HG03196 (cell line): ENCODE results near the gene ACAA1.
"Not testable (repeated sequence)": the region's sequence is repeated elsewhere in the genome, so short reads cannot be mapped to it uniquely, and the experiment has no call there.

Experiments used
- ATAC-seq: cut with Tn5 transposase; IDR thresholded peaks from one replicate; pipeline ENCODE4 v1.9.1; 2021; ENCODE audit not compliant: unreplicated experiment

Gene ACAA1, protein sequence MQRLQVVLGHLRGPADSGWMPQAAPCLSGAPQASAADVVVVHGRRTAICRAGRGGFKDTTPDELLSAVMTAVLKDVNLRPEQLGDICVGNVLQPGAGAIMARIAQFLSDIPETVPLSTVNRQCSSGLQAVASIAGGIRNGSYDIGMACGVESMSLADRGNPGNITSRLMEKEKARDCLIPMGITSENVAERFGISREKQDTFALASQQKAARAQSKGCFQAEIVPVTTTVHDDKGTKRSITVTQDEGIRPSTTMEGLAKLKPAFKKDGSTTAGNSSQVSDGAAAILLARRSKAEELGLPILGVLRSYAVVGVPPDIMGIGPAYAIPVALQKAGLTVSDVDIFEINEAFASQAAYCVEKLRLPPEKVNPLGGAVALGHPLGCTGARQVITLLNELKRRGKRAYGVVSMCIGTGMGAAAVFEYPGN

DNA sequence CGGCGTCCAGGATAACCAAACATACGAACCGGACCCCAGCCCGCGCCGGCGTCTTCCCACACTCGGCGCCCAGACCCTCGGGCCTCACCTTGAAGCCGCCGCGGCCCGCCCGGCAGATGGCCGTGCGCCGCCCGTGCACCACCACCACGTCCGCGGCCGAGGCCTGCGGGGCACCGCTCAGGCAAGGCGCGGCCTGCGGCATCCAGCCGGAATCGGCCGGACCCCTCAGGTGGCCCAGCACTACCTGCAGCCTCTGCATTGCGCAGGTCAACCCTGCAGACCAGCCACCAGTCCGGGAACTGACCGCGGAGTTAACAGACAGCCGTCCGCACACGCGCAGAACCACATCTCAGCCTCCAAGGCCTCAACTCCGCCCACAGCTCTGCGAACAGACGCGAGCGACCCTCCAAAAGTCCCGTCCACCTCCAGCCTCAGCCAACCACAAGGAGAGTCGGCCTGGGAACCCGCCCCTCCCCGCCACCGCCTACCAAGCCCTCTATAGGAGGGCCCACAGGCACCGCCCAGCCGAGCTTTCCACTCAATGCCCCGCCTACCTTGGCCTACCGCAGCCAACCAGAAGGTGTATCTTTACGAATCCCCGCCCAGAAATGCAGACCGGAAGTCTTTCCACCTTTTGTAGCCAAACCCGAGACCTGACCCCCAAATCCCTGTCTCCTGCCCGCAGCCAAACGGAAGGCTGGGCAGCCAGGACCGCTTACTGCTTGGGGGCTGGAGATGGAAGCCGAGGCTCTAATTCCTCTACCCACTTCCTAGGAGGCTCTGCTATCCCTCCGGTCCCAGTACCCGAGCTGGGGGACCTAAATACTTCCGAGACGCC lies at the start of gene ACAA1:
TSS of gene ACAA1 (minus strand) at position 351 of the 838 bp plus-strand sequence. CDS start at position 259, 92 bp downstream.
- ATAC-seq = peak; percentile 89

DNA sequence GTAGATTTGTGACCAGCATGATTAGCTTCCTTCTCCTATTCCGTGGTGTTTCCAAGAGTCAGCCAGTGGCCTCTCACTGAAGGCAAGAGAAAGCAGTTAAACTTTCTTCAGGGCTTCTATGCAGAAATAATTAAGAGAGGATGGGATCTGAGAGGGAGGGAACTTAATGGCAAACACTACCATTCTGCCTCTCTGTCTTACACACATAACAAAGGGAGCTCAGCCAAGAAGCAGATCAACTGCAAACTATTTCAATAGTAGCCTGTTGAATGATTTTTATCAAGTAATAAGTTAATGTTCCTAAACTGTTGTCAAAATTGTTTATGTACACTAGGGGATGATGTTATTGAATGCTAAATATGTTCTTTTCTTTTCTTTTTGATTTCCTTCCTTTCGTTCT lies 40.3 kb upstream of the ACAA1 start:
- no peak for ATAC-seq

GRCh38 chr3:38173834-38174418 lies 37.0 kb upstream of the ACAA1 start:
- ATAC-seq = no peak

- ATAC-seq = no peak
Observed at GRCh38 chr3:38171622-38172021, 34.7 kb upstream of the ACAA1 start.

DNA sequence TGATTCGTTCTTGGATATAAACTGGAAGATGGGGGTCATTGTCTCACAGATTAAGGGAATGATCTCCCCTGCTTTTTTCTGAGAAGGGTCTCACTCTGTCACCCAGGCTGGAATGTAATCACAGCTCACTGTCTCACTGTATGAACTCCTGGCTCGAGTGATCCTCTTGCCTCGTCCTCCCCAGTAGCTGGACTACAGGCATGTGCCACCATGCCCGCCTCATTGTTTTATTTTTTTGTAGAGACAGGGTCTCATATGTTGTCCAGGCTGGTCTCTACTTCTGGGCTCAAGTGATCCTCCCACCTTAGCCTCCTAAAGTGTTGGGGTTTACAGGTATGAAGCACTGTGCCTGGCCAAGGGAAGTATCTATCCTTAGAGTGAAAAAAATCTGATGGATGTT lies 33.8 kb upstream of the ACAA1 start:
- no peak for ATAC-seq

- ATAC-seq = no peak
Observed at GRCh38 chr3:38169027-38169317, 32.0 kb upstream of the ACAA1 start.

DNA sequence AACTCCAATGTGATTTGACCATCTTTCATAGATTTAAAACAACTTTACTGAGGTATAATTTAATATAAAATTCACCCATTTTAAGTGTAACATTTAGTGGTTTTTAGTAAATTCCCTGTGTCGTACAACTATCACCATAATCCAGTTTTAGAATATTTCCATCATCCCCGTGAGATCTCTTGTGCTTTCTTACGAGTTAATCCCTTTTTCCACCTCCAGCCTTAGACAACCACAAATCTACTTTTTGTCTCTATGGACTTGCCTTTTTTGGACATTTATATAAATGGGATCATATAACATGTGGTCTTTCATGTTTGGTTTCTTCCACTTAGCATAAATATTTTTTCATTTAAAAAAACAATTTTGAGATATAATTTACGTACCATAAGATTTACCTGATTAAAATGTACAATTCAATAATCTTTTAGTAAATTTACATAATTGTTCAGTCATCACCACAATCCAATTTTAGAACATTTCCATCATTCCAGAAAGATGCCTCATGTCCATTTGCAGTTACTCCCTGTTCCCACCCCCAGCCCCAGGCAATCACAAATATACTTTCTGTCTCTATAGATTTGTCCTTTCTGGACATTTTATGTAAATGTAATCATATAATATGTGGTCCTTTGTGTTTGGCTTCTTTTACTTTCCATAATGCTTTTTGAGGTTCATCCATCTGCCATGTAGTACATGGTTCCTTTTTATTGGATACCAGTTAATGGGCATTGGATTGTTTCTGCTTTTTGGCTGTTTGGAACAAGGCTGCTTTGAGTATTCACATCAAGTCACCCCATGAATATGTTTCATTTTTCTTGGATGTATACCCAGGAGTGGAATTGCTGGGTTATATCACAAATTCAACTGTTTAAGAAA lies 31.5 kb upstream of the ACAA1 start:
- ATAC-seq = no peak

GRCh38 chr3:38167591-38167990 lies 30.7 kb upstream of the ACAA1 start:
- ATAC-seq = no peak

GRCh38 chr3:38165722-38166387 lies 28.9 kb upstream of the ACAA1 start:
- ATAC-seq = no peak

DNA sequence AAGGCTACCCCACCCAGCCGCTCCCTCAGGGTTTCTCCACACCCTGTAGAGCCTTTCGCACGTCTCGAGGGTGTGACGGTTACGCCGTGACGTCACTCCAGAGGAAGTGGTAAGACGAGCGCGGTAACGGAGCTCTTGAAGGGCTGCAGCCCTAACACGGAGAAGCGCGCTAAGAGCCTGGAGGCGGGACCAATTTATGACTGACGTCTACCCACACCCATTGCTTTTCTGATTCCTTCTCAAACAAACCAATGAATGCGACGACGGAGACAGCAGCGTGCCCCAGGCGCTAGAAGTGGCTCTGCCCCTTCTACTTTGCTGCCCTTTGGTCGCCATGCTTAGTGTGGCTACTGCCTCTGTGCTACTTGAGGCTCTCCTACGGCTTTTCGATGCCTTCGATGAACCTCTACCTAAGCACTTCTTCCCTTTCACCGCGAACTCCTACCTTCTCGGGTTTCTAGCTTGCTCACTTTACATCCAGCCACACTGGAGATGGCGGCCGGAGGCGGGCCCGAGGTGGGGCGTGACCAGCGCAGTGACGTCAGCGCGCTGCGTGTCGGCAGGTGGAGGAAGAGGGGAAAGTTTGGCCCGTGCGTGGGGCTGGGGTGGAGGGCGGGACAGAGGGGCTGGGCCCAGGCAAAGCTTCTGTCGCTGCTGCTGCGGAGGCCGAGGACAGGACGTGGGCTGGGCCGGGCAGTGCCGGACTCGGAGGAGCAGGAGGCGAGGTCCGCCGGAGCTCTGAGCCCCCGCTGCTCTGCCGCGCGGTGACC lies 28.2 kb upstream of the ACAA1 start, which contains the start of gene OXSR1:
TSS of gene OXSR1 (plus strand) at position 586 of the 770 bp plus-strand sequence. CDS start 340 bp downstream, outside the sequence.
- peak; percentile 92 for ATAC-seq

- no peak for ATAC-seq
Observed at GRCh38 chr3:38164643-38164951, 27.7 kb upstream of the ACAA1 start.

DNA sequence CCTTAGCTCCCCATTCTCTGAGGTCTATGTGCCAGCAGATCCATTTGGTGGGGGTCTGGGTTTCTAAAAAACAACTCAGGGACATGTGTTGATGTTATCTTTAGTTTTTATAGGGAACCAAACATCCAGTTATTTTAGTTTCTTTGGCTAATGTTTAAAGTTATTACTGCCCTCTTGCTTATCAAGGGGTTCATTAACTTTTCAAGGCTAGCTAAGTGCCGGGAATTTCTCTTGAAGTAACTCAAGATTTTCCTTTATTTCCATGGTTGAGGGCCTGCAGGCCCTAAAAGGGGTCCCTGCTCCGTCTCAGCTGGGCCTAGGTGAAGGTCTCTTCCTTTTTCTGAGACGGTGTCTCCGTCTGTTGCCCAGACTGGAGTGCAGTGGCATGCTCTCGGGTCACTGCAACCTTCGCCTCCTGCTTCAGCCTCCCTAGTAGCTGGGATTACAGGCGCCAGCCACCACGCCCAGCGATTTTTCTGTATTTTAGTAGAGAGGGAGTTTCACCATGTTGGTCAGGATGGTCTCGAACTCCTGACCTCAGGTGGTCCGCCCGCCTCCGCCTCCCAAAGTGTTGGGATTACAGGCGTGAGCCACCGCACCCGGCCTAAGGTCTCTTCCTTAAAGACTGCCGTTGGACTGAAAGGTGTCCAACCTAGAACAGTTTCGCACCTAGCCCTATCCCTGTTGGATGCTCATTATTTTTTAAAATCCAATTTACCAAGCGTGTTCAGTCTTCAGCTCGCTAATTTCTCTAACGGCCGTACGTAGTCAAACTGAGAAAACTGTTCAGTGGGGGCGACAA lies 27.1 kb upstream of the ACAA1 start:
- ATAC-seq = no peak

- no peak for ATAC-seq
Observed at GRCh38 chr3:38163117-38163840, 26.4 kb upstream of the ACAA1 start.

GRCh38 chr3:38160704-38161103 lies 23.8 kb upstream of the ACAA1 start:
- ATAC-seq = not testable (repeated sequence)

DNA sequence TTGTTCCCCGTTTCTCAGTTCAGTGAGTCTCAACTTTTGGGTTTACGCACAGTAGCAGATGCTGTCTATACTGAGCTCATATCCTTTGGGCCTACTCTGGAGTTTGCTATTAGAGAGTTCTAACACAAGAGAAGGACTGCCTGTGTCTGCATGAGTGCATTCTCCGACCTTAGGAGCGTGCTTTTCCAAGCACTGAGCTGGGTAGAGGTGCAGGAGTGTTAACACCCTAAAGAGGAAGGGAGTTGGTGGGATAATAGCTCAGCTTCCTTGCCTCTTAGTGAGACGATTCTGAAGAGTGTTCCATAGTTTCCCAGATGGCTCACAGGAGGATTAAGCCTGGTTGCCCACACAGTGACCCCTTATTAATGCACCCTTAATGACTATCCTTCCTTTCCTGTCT lies 21.5 kb upstream of the ACAA1 start:
- ATAC-seq = no peak

DNA sequence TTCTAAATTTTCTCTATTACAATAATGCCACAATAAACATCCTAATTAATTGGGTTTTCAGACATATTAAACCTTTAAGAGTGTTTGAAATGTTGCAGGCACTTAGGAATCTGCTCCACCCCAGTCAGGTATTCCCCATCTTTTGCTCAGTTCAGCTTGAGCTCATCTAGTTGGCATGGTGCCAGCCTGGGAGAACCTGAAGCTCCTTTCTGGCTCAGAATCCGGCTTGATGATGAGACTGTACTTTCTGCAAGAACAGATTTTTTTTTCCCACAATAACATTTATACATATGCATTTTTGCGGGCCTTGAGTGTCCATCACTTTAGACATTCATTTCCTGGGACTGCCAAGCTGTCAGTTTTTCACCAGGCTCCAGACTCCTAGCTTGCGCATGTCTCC lies 20.7 kb upstream of the ACAA1 start:
- ATAC-seq = no peak

GRCh38 chr3:38157117-38157516 lies 20.2 kb upstream of the ACAA1 start:
- ATAC-seq = no peak

DNA sequence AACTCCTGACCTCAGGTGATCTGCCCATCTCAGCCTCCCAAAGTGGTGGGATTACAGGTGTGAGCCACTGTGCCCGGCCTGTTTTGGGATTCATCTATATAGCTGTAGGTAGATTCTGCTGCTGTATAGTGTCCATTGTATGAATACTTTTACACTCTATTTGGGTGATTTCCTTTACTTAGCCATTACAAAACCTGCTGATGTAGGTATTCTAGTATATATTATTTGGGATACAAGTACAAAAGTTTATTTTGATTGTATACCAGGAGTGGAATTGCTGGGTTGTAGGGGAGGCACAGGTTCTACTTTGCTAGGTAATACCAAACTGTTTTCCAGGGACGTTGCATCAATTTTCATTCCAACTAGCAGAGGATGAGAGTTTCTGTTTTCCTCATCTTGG lies 18.9 kb upstream of the ACAA1 start:
- ATAC-seq = no peak
